Keratinocyte (primary cell): Measurements from ENCODE around the gene CADM2.

ENCODE experiments used
- EZH2 ChIP-seq: IDR thresholded peaks from one replicate; pipeline ENCODE4 v1.6.1; 2012; ENCODE audit warnings: inconsistent platforms, mild to moderate bottlenecking, low read length, moderate library complexity
- TF ChIP-seq, protein P1 (sequence below), 3 experiments: IDR thresholded peaks in 1 of 3; conservative IDR thresholded peaks in 1 of 3; optimal IDR thresholded peaks in 1 of 3; 2 replicates in 2 of 3; 3 replicates in 1 of 3; pipeline versions ENCODE3 to v1.5.1; 2011; ENCODE audit warnings: low read length in 3 of 3, mild to moderate bottlenecking in 3 of 3, moderate library complexity in 2 of 3, control low read depth in 1 of 3, inconsistent platforms in 1 of 3; ENCODE audit not compliant: insufficient read depth in 2 of 3; ENCODE audit errors: extremely low read depth in 1 of 3

GRCh38 chr3:85783291-85783690 lies 824.5 kb downstream of the CADM2 start:
- TF ChIP-seq, protein P1, sequence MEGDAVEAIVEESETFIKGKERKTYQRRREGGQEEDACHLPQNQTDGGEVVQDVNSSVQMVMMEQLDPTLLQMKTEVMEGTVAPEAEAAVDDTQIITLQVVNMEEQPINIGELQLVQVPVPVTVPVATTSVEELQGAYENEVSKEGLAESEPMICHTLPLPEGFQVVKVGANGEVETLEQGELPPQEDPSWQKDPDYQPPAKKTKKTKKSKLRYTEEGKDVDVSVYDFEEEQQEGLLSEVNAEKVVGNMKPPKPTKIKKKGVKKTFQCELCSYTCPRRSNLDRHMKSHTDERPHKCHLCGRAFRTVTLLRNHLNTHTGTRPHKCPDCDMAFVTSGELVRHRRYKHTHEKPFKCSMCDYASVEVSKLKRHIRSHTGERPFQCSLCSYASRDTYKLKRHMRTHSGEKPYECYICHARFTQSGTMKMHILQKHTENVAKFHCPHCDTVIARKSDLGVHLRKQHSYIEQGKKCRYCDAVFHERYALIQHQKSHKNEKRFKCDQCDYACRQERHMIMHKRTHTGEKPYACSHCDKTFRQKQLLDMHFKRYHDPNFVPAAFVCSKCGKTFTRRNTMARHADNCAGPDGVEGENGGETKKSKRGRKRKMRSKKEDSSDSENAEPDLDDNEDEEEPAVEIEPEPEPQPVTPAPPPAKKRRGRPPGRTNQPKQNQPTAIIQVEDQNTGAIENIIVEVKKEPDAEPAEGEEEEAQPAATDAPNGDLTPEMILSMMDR (optimal IDR thresholded peaks at IDR 0.05 in 1 of 3, IDR thresholded peaks at IDR 0.05 in 1 of 3, conservative IDR thresholded peaks at IDR 0.05 in 1 of 3; ENCODE audit: extremely low read depth in 1 of 3, insufficient read depth in 2 of 3, low read length in 3 of 3) = no peak
- no peak for TF ChIP-seq EZH2
